GM06990 (cell line): ENCODE results near the gene XRN2.

ENCODE experiments used
- DNase-seq: peaks from one replicate; pipeline ENCODE4 v3.0.0-alpha.2; 2011; ENCODE audit not compliant: insufficient read length; ENCODE audit errors: extremely low read depth
- H3K27me3 ChIP-seq: replicated peaks from 2 replicates; pipeline ENCODE4 v1.6.0; 2011; ENCODE audit warnings: low read length; ENCODE audit not compliant: control insufficient read depth, insufficient read depth
- H3K36me3 ChIP-seq: 2 replicates; pipeline ENCODE4 v1.5.1; 2011; ENCODE audit warnings: low read length; ENCODE audit not compliant: control insufficient read depth, insufficient read depth
- H3K4me3 ChIP-seq: replicated peaks from 2 replicates; pipeline ENCODE4 v1.5.1; 2011; ENCODE audit warnings: low read depth, mild to moderate bottlenecking, control low read depth, low read length
- CTCF ChIP-seq: IDR thresholded peaks from 2 replicates; pipeline ENCODE4 v1.5.1; 2011; ENCODE audit warnings: low read length, control low read depth, mild to moderate bottlenecking, inconsistent platforms; ENCODE audit not compliant: insufficient read depth, poor library complexity, severe bottlenecking

XRN2 gene

GRCh38 chr20:21312813-21313474, 9.8 kb downstream of the XRN2 start:
- no peaks in the 10 kb centered on the region for H3K27me3 ChIP-seq
- no peak overlapping the region for H3K4me3 ChIP-seq

GRCh38 chr20:21315138-21315537, 12.0 kb downstream of the XRN2 start:
- TF ChIP-seq CTCF = no peak
- no peaks in the 10 kb centered on the region for H3K36me3 ChIP-seq
- H3K27me3 ChIP-seq = no peaks in the 10 kb centered on the region
- DNase-seq = no peak
- H3K4me3 ChIP-seq = no peak overlapping the region

More at GRCh38 chr20:21312813-21313474, 9.8 kb downstream of the XRN2 start:
- DNase-seq = no peak
- TF ChIP-seq CTCF = no peak
- H3K36me3 ChIP-seq = no peaks in the 10 kb centered on the region

GRCh38 chr20:21322083-21322710, 19.1 kb downstream of the XRN2 start:
- Histone ChIP-seq H3K27me3 (no peaks in the 10 kb centered on the region), H3K36me3 (peaks cover 1% of the 10 kb centered on the region), H3K4me3 (no peak overlapping the region)
- no peak for TF ChIP-seq CTCF
- DNase-seq = no peak

- Histone ChIP-seq H3K36me3 (peaks cover 1% of the 10 kb centered on the region), H3K4me3 (no peak overlapping the region), H3K27me3 (no peaks in the 10 kb centered on the region)
- DNase-seq = no peak
- no peak for TF ChIP-seq CTCF
Measured at GRCh38 chr20:21322921-21323331, 19.8 kb downstream of the XRN2 start.

GRCh38 chr20:21323640-21324039, 20.5 kb downstream of the XRN2 start:
- peaks cover 1% of the 10 kb centered on the region for H3K36me3 ChIP-seq
- H3K4me3 ChIP-seq = no peak overlapping the region
- no peaks in the 10 kb centered on the region for H3K27me3 ChIP-seq
- TF ChIP-seq CTCF = no peak
- DNase-seq = no peak
